ENCODE results near the gene SMPX. TPM values are rescaled to one million over a fixed set of nuclear protein-coding genes. Genes with fewer than 3 reads are reported as not detected.

The SMPX gene
- total RNA-seq, 2 donors from 2014 or later: not detected

DNA sequence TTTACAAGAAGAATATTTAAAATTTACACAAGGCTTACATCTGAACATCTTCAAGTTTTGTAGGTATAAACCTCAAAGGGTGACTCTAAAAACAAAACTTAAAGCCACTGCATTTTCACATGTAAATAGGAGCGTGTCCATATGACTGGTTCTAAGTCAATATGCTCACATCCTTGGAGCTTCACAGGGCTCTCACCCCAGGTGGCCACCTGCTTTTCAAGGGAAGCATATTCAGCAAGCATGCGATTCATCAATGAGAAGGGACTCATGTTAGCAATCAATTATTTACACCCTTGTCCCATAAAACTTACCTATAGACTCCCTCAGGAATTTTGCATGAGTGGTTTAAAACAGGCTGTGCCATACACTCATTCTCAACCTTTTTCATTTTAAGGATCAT is 82.0 kb downstream of the SMPX start:
- Histone ChIP-seq H3K27me3 (no peaks in the 10 kb centered on the region), H3K4me3 (no peak overlapping the region), H3K27ac (no peak overlapping the region), H3K9me3 (no peaks in the 10 kb centered on the region), H3K4me1 (no peaks in the 10 kb centered on the region), H3K36me3 (replicated peaks in 1 of 2; ENCODE audit: insufficient read depth in 1 of 2, low read depth in 2 of 2) (no peaks in the 10 kb centered on the region)
- WGBS, 2 donors: 39 to 44% methylated on average over 2 of the region's 2 CpGs
- DNase-seq (no peak), ATAC-seq (no peak)
- intact Hi-C loops (cut with DNase I): no loop called here
- no peak for TF ChIP-seq POLR2A (IDR thresholded peaks at IDR 0.05)
- TF ChIP-seq, protein P1, sequence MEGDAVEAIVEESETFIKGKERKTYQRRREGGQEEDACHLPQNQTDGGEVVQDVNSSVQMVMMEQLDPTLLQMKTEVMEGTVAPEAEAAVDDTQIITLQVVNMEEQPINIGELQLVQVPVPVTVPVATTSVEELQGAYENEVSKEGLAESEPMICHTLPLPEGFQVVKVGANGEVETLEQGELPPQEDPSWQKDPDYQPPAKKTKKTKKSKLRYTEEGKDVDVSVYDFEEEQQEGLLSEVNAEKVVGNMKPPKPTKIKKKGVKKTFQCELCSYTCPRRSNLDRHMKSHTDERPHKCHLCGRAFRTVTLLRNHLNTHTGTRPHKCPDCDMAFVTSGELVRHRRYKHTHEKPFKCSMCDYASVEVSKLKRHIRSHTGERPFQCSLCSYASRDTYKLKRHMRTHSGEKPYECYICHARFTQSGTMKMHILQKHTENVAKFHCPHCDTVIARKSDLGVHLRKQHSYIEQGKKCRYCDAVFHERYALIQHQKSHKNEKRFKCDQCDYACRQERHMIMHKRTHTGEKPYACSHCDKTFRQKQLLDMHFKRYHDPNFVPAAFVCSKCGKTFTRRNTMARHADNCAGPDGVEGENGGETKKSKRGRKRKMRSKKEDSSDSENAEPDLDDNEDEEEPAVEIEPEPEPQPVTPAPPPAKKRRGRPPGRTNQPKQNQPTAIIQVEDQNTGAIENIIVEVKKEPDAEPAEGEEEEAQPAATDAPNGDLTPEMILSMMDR (IDR thresholded peaks at IDR 0.05): no peak

DNA sequence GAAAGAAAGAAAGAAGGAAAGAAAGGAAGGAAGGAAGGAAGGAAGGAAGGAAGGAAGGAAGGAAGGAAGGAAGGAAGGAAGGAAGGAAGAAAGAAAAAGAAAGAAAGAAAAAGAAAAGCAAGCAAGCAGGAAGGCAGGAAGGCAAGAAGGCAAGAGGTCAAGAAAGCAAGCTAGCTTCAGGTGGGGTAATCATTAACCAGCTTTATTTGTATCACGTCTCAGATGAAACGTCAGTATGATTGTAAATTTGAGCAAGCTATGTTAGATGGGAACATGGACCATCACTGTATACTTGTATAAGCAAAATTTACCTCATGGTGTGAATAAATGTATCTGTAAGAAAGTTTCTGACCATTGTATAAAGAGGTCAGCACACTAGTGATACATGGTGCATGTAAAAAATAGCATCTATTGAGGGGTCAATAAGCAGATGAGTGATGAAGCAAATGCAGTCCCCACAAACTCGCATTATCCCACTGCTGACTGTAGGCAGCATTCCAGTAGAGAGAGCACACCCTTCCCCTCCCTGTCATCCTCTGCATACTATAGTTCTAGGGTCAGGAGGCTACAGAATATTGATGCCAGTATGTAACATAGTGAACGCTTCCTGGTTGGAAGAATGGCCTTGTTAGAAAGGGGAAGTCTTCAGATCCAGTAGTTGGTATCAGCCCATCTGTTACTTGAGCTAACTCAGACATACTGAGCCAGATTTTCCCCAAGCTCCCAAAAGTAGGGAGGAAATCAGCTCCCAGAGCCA is 83.3 kb downstream of the SMPX start:
- DNase-seq (no peak), ATAC-seq (no peak)
- no peaks in the 10 kb centered on the region for H3K27me3 ChIP-seq
- intact Hi-C loops (cut with DNase I): no loop called here
- H3K27ac ChIP-seq: no peak overlapping the region
- no peak overlapping the region for H3K4me3 ChIP-seq
- no peaks in the 10 kb centered on the region for H3K9me3 ChIP-seq
- no peaks in the 10 kb centered on the region for H3K36me3 ChIP-seq (replicated peaks in 1 of 2; ENCODE audit: insufficient read depth in 1 of 2, low read depth in 2 of 2)
- TF ChIP-seq, protein P1 (IDR thresholded peaks at IDR 0.05): no peak
- no peak for TF ChIP-seq POLR2A (IDR thresholded peaks at IDR 0.05)
- 40 to 42% methylated on average over 4 of the region's 4 CpGs for WGBS, 2 donors
- no peaks in the 10 kb centered on the region for H3K4me1 ChIP-seq

DNA sequence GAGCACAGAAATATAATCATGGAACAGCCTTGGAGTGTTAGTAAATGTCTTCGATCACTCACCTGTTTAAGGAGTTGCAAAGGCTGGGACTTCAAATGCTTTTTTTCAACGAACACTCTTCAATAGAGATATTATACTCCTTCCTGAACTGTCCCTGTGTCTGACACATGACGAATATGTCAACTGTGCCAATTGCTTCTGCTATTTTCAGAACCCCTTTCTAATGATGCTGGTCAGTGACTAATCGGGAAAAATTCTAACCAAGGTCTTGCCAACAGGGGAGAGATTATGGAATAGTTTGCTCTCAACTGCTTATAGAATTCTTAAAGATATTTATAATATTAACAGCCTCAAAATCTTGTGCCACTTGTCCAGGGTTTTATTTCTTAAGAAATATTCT is 91.2 kb downstream of the SMPX start:
- Histone ChIP-seq H3K4me3 (no peak overlapping the region), H3K36me3 (replicated peaks in 1 of 2; ENCODE audit: insufficient read depth in 1 of 2, low read depth in 2 of 2) (no peaks in the 10 kb centered on the region), H3K9me3 (no peaks in the 10 kb centered on the region), H3K27me3 (no peaks in the 10 kb centered on the region), H3K27ac (no peak overlapping the region), H3K4me1 (no peaks in the 10 kb centered on the region)
- WGBS, 2 donors: 52 to 53% methylated on average over 2 to 4 of the region's 4 CpGs
- intact Hi-C loops (cut with DNase I): no loop called here
- TF ChIP-seq, protein P1 (IDR thresholded peaks at IDR 0.05): no peak
- no peak for TF ChIP-seq POLR2A (IDR thresholded peaks at IDR 0.05)
- DNase-seq (no peak), ATAC-seq (no peak)

DNA sequence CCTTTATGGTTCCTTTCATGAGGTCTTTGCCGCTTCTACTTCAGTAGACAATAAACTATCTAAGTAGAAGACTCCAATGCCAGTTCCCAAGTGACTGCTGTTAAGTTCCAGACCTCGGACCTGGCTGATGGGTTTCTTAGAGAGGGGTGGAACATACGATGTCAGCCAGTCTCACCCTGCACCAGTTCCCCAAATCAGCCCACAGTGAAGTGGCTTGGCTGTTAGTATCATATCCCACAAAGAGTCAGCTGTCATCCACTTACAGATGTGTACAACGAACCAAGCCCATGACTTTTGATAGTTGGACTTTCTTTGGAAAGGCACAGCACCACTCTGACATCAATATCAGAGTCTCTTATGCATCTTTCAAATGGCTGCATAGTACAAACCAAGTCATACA is 91.7 kb downstream of the SMPX start:
- 51% methylated on average over 4 of the region's 4 CpGs; no CpG with 5 or more reads in 1 of the 2 donors for WGBS, 2 donors
- ATAC-seq: no peak

More for the DNA sequence above, 91.7 kb downstream of the SMPX start:
- TF ChIP-seq, protein P1 (IDR thresholded peaks at IDR 0.05): no peak
- TF ChIP-seq POLR2A (IDR thresholded peaks at IDR 0.05): no peak
- no peak overlapping the region for H3K4me3 ChIP-seq
- no peaks in the 10 kb centered on the region for H3K27me3 ChIP-seq
- no peaks in the 10 kb centered on the region for H3K9me3 ChIP-seq
- intact Hi-C loops (cut with DNase I): no loop called here
- no peaks in the 10 kb centered on the region for H3K4me1 ChIP-seq
- H3K36me3 ChIP-seq (replicated peaks in 1 of 2; ENCODE audit: insufficient read depth in 1 of 2, low read depth in 2 of 2): no peaks in the 10 kb centered on the region
- H3K27ac ChIP-seq: no peak overlapping the region
- no peak for DNase-seq
